Kidney (tissue), 2 donors: ENCODE measurements around the gene CCDC102B. TPM values are rescaled to one million over a fixed set of nuclear protein-coding genes. Genes with fewer than 3 reads are reported as not detected.

Source experiments
- polyA plus RNA-seq: library from polyadenylated mRNA; stranded (reverse); fragments of 350-450 nt; fragmentation: Illumina TruSeq; extraction: RNeasy Lipid Tissue Mini Kit (QIAGEN cat#74804); gene quantifications from one replicate; pipeline ENCODE4 v1.2.3, GENCODE V29; 2014; ENCODE audit warnings: low read depth, low replicate concordance; ENCODE audit not compliant: insufficient read depth
- total RNA-seq: library from RNA; stranded (reverse); fragmentation: NEBNext Ultra II Directional; extraction: Animal tissue kit (Norgen Biotek cat#: 25700); gene quantifications from one replicate; pipeline ENCODE4 v1.2.1, GENCODE V29; 2021
- donor health status: DM: yes; HTN: yes; CAD: no.

Gene CCDC102B
- total and polyA plus RNA-seq, 2 donors from 2014 or later = 3.6 to 6.8 TPM

Other genes with a start within 250 kb of the CCDC102B start
- 52.7 TPM for gene TMX3, start 83.0 kb upstream of the CCDC102B start, total RNA-seq
- gene TMX3, start 83.0 kb upstream of the CCDC102B start, polyA plus RNA-seq = 14.4 TPM